Heart left ventricle (tissue), 13 donors: ENCODE results near the gene RTN1.

ENCODE experiments used
- CTCF ChIP-seq, 12 donors: fragments of 200-600 bp; sonication (generic) in 4 of 12; IDR thresholded peaks; one replicate each; pipeline versions ENCODE4 v1.5.0 to v1.8.0; 2018 to 2022; ENCODE audit warnings: antibody characterized with exemption in 12 of 12, mild to moderate bottlenecking in 5 of 12
- POLR2A ChIP-seq, 2 donors: fragments of 450-650 bp; IDR thresholded peaks; one replicate each; pipeline ENCODE4 v1.6.1; 2017; ENCODE audit warnings: antibody characterized with exemption in 2 of 2, mild to moderate bottlenecking in 2 of 2, moderate library complexity in 2 of 2
- donor health status: ischemic (EF 13 %, LVEDD 7.1; RV severe dilation, severe dysfunction).
- donor health status: DM: no; HTN: yes; CAD: no.
- donor health status: DM: no; HTN: no; CAD: no.
- donor health status: ischemic (EF 25% LVEDD 6.9; RV normal size, moderate dysfunction).
- donor health status: ischemic (EF 25% LVEDD 5.7; RV mildly dilated, moderate dysfunction).
- donor health status: ischemic (EF 35%, LVEDD 5.7; RV mildly dilated, moderate dysfunction).
- donor health status: nonischemic (EF 11% LVEDD 7.7; RV severe dilation, severe dysfunction).
- donor health status: DM: yes; HTN: yes; CAD: no.
- donor health status: PGD.
- donor health status: ischemic (EF 29% LVEDD 5.4; RV normal size, mild dysfunction).
- donor health status: nonischemic (EF 23%, LVEDD 6.1; RV moderate dilation, normal function).

GRCh38 chr14:59788176-59788575 lies 82.4 kb downstream of the RTN1 start:
- TF ChIP-seq CTCF (IDR thresholded peaks at IDR 0.05) (no peak), POLR2A (IDR thresholded peaks at IDR 0.05) (no peak)
